RKO (cell line): ENCODE measurements around the gene MCRIP2.

Source experiments
- DNase-seq: peaks from one replicate; pipeline ENCODE4 v3.0.0-alpha.2; 2016; ENCODE audit warnings: low spot score

MCRIP2 gene

GRCh38 chr16:632486-633335 lies 8.9 kb upstream of the MCRIP2 start:
- no peak for DNase-seq

- no peak for DNase-seq
These were observed 8.1 kb upstream of the MCRIP2 start for GRCh38 chr16:633336-634050.

GRCh38 chr16:634051-634670 lies 7.5 kb upstream of the MCRIP2 start:
- DNase-seq, result no peak

- no peak for DNase-seq
These were observed 6.6 kb upstream of the MCRIP2 start for GRCh38 chr16:634996-635395.

GRCh38 chr16:635573-636205 lies 5.9 kb upstream of the MCRIP2 start:
- no peak for DNase-seq

- peak; percentile 95 for DNase-seq
These were observed 5.2 kb upstream of the MCRIP2 start, which contains the start of gene METTL26 for GRCh38 chr16:636206-637080. Gene METTL26 (minus strand): TSS chr16:636305. CDS start chr16:636290, 15 bp downstream.

- DNase-seq, result no peak
These were observed 4.3 kb upstream of the MCRIP2 start for GRCh38 chr16:637081-638018.

- no peak for DNase-seq
These were observed 3.5 kb upstream of the MCRIP2 start for GRCh38 chr16:638034-638543.

GRCh38 chr16:638836-639235 lies 2.8 kb upstream of the MCRIP2 start:
- DNase-seq, result no peak

- no peak for DNase-seq
These were observed 1.0 kb upstream of the MCRIP2 start for GRCh38 chr16:640614-641013.

- peak; percentile 55 for DNase-seq
These were observed 791 bp downstream of the MCRIP2 start for GRCh38 chr16:642189-643049.

- DNase-seq, result no peak
These were observed 1.4 kb downstream of the MCRIP2 start for GRCh38 chr16:643050-643368.

GRCh38 chr16:644556-644955 lies 2.9 kb downstream of the MCRIP2 start:
- no peak for DNase-seq

GRCh38 chr16:645852-646678 lies 4.4 kb downstream of the MCRIP2 start:
- no peak for DNase-seq

GRCh38 chr16:646679-647172 lies 5.1 kb downstream of the MCRIP2 start:
- no peak for DNase-seq

- DNase-seq, result no peak
These were observed 5.7 kb downstream of the MCRIP2 start for GRCh38 chr16:647173-647902.

- DNase-seq, result peak; percentile 77
These were observed 6.6 kb downstream of the MCRIP2 start for GRCh38 chr16:648071-648780.
